MCF 10A (cell line): ENCODE results near the gene TAB2. TPM values are rescaled to one million over a fixed set of nuclear protein-coding genes. Genes with fewer than 3 reads are reported as not detected.
A peak's percentile ranks its signal among the peaks of the same experiment; 100 is the strongest.

ENCODE experiments used
- BruUV-seq: library from RNA; stranded (reverse); fragments of 400-500 nt; replicated peaks from 2 replicates; lab custom pipeline; 2021; lab: Mats Ljungman, UMichigan
- CTCF ChIA-PET: fragments of 300-600 bp; sonication (Branson Sonifier 250); formaldehyde crosslinking; extraction: SDS; loops from one replicate; lab custom pipeline; 2021; ENCODE audit warnings: antibody characterized with exemption, inconsistent platforms; lab: Yijun Ruan, JAX
- POLR2A ChIA-PET: fragments of 300-600, 350-650 bp; sonication (Branson Sonifier 250); formaldehyde crosslinking; extraction: SDS; loops from one replicate; lab custom pipeline; 2020; ENCODE audit warnings: antibody characterized with exemption, inconsistent platforms; lab: Yijun Ruan, JAX
- DNase-seq: peaks from one replicate; pipeline ENCODE4 v3.0.0-alpha.2; 2018; ENCODE audit not compliant: unreplicated experiment
- H3K27ac Mint-ChIP-seq: one replicate; pipeline ENCODE4 v1.8.0; 2022; ENCODE audit warnings: mild to moderate bottlenecking, low read depth, mixed read lengths; ENCODE audit not compliant: unreplicated experiment
- H3K27me3 Mint-ChIP-seq: one replicate; pipeline ENCODE4 v1.8.0; 2022; ENCODE audit warnings: mixed read lengths; ENCODE audit not compliant: insufficient read depth, unreplicated experiment
- H3K36me3 Mint-ChIP-seq: one replicate; pipeline ENCODE4 v1.8.0; 2022; ENCODE audit warnings: mild to moderate bottlenecking, moderate library complexity, mixed read lengths; ENCODE audit not compliant: insufficient read depth, unreplicated experiment
- H3K4me1 Mint-ChIP-seq: one replicate; pipeline ENCODE4 v1.8.0; 2022; ENCODE audit warnings: mixed read lengths; ENCODE audit not compliant: insufficient read depth, unreplicated experiment
- H3K4me3 Mint-ChIP-seq: one replicate; pipeline ENCODE4 v1.8.0; 2022; ENCODE audit warnings: mild to moderate bottlenecking, moderate library complexity, mixed read lengths; ENCODE audit not compliant: unreplicated experiment
- H3K9me3 Mint-ChIP-seq: one replicate; pipeline ENCODE4 v1.8.0; 2022; ENCODE audit warnings: mixed read lengths; ENCODE audit not compliant: unreplicated experiment
- intact Hi-C: fragments of 100-400 bp; cut with micrococcal nuclease; formaldehyde crosslinking; loops from 2 replicates; pipeline ENCODE4 v1.14.1; 2022
- total RNA-seq: library from RNA; stranded (reverse); gene quantifications from 2 replicates; pipeline ENCODE4 v1.2.3, GENCODE V29; 2022
- TF ChIP-seq, protein P1 (sequence below): fragments of 200-600 bp; IDR thresholded peaks from one replicate; pipeline ENCODE4 v1.8.0; 2022; ENCODE audit warnings: antibody characterized with exemption, mild to moderate bottlenecking; ENCODE audit not compliant: unreplicated experiment

The TAB2 gene
- total RNA-seq, 1 experiment from 2014 or later, result 76.4 TPM

DNA sequence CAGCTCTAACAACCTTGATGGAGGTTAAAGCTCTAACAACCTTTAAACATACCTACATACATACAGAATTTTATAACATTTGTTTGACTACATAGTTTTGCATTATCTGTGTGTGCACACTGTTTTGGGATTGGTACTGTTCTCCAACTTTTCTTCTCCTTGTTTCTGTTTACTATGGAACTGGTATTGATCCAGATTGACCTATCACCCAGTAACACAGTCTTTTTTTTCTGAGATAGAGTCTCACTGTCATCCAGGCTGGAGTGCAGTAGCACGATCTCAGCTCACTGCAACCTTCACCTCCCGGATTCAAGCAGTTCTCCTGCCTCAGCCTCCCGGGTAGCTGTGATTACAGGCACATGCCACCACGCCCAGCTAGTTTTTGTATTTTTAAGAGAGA, 65.9 kb downstream of the TAB2 start:
- CTCF ChIA-PET, result interaction anchor here (1.4 kb wide), 1 partner anchor 32 kb away, joined by 3 read pairs; no protein-coding TSS in a partner anchor
- Mint-ChIP-seq H3K27me3 (no peaks in the 10 kb centered on the region), H3K4me3 (no peak overlapping the region), H3K36me3 (peaks cover 77% of the 10 kb centered on the region), H3K27ac (no peak overlapping the region), H3K9me3 (peaks cover 6% of the 10 kb centered on the region), H3K4me1 (peaks cover 11% of the 10 kb centered on the region)
- POLR2A ChIA-PET, result interaction anchor here (0.6 kb wide), 2 partner anchors 175 to 384 kb away, joined by 3 read pairs; no protein-coding TSS in a partner anchor
- intact Hi-C loops, result no loop called here
- DNase-seq, result no peak
- TF ChIP-seq, protein P1, sequence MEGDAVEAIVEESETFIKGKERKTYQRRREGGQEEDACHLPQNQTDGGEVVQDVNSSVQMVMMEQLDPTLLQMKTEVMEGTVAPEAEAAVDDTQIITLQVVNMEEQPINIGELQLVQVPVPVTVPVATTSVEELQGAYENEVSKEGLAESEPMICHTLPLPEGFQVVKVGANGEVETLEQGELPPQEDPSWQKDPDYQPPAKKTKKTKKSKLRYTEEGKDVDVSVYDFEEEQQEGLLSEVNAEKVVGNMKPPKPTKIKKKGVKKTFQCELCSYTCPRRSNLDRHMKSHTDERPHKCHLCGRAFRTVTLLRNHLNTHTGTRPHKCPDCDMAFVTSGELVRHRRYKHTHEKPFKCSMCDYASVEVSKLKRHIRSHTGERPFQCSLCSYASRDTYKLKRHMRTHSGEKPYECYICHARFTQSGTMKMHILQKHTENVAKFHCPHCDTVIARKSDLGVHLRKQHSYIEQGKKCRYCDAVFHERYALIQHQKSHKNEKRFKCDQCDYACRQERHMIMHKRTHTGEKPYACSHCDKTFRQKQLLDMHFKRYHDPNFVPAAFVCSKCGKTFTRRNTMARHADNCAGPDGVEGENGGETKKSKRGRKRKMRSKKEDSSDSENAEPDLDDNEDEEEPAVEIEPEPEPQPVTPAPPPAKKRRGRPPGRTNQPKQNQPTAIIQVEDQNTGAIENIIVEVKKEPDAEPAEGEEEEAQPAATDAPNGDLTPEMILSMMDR, result no peak
- BruUV-seq, result no TSS peak

DNA sequence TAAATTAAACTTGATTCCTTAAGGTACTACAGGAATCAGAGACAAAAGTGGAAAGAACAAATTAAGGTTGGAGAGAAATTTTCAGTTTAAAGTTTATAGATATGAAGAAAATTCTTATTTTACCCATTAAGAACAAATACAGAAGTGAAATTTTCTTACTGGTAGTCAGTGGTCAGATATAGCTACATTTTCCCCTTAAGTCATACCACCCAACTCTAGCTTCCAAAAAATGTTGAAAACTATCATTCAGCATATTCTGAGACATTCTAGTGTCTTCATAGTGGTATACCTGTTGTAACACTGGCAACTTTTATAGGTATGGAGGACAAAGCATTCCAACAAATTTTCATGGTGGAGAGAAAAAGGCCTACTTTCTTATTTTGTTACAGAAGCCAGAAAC, 67.0 kb downstream of the TAB2 start:
- DNase-seq, result no peak
- no TSS peak for BruUV-seq
- Mint-ChIP-seq H3K4me1 (peaks cover 5% of the 10 kb centered on the region), H3K27ac (no peak overlapping the region), H3K9me3 (no peaks in the 10 kb centered on the region), H3K27me3 (no peaks in the 10 kb centered on the region), H3K4me3 (no peak overlapping the region), H3K36me3 (peaks cover 69% of the 10 kb centered on the region)
- ChIA-PET POLR2A (interaction anchor here (0.7 to 1.9 kb wide), 4 partner anchors 9 to 49 kb away, joined by 3 to 7 read pairs (median 4); no protein-coding TSS in a partner anchor), CTCF (interaction anchor here (0.6 kb wide), 1 partner anchor 47 kb away, joined by 3 read pairs; no protein-coding TSS in a partner anchor)
- TF ChIP-seq, protein P1, result no peak
- intact Hi-C loops, result no loop called here

DNA sequence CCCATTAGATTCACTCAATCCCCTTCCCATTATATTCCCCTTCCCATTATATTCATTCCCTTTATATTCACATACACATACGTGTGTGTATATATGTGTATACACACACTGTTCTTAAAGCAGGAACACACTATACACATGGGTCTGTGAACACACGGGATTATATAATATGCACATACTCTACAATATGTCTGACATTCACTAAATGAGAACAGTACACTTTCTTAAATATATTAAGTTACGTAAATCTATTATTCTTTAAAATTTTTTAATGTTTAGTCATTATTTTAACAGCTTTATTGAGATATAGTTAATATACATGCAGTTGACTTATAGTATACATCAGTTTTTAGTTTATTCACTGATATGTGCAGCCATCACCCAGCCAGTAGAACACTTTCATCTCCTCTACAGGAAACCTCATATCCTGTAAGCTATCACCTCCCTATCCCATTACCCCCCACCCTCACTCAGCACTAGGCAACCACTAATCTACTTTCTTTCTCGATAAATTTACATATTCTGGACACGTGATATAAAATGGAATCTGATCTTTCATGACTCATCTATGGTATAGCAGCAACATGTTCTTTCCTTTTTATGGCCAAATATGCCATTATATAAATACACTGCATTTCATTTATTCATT, 68.6 kb downstream of the TAB2 start:
- POLR2A ChIA-PET, result interaction anchor here (0.6 to 1.9 kb wide), 3 partner anchors 50 to 173 kb away, joined by 3 to 7 read pairs (median 4); partner anchors contain the start of gene TAB2
- TF ChIP-seq, protein P1, result no peak
- Mint-ChIP-seq H3K36me3 (peaks cover 72% of the 10 kb centered on the region), H3K27ac (peak overlapping the region; percentile 21), H3K4me3 (no peak overlapping the region), H3K4me1 (peaks cover 10% of the 10 kb centered on the region), H3K27me3 (no peaks in the 10 kb centered on the region), H3K9me3 (no peaks in the 10 kb centered on the region)
- BruUV-seq, result no TSS peak
- no peak for DNase-seq
- CTCF ChIA-PET, result interaction anchor here (0.5 kb wide), 1 partner anchor 61 kb away, joined by 3 read pairs; no protein-coding TSS in a partner anchor
- intact Hi-C loops, result no loop called here

DNA sequence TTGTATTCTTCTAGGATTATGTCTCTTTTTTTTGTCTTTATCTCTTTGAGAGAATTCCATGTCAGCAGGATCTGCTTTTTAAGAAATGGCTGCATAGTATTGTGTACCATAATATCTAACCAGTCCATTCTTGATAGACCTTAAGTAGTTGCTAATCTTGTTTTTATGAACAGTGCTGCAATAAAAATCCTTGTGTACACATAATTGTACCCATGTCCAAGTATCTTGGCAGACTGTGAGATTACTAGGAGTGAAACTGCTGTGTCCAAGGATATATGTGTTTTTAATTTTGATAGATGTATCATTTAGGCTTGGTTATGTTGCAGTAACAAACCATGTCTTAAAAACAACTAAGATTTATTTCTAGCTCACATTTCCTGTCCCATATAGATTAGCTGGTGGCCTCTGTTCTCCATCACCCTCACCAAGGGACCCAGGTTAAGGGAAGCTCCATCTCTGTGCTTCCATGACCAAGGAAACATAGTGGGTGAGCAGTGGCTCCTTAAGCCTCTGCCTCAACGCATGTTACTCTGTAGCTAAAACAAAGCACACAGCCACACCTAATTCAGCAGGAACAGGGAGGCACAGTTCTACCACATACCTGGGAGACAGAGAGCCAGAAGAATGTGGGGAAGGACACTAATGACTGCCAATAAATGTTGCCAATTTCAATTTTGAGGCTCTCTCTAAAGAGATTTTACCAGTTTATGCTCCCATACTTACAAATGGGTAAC, 70.4 kb downstream of the TAB2 start:
- Mint-ChIP-seq H3K4me1 (peaks cover 10% of the 10 kb centered on the region), H3K4me3 (no peak overlapping the region), H3K27ac (peak overlapping the region; percentile 69), H3K36me3 (peaks cover 72% of the 10 kb centered on the region), H3K27me3 (no peaks in the 10 kb centered on the region), H3K9me3 (no peaks in the 10 kb centered on the region)
- no peak for DNase-seq
- CTCF ChIA-PET, result interaction anchor here (1.0 kb wide), 1 partner anchor 44 kb away, joined by 6 read pairs; no protein-coding TSS in a partner anchor
- POLR2A ChIA-PET, result interaction anchor here (0.8 to 2.1 kb wide), 7 partner anchors 10 to 308 kb away, joined by 3 to 17 read pairs (median 4); partner anchors contain the start of gene TAB2
- intact Hi-C loops, result no loop called here
- no TSS peak for BruUV-seq
- TF ChIP-seq, protein P1, result no peak
